A673 (cell line): ENCODE data around the gene KCNQ1OT1. TPM values are rescaled to one million over a fixed set of nuclear protein-coding genes. Genes with fewer than 3 reads are reported as not detected.

Experiments
- BruUV-seq: library from RNA; stranded (reverse); fragments of 400-500 nt; replicated peaks from 2 replicates; lab custom pipeline; 2021; lab: Mats Ljungman, UMichigan
- CTCF ChIA-PET: fragments of 300-600 bp; sonication (Branson Sonifier 250); formaldehyde crosslinking; loops from one replicate; lab custom pipeline; 2022; ENCODE audit warnings: antibody characterized with exemption; lab: Charles Lee
- POLR2A ChIA-PET: fragments of 300-600 bp; sonication (Branson Sonifier 250); formaldehyde crosslinking; loops from one replicate; lab custom pipeline; 2022; ENCODE audit warnings: antibody characterized with exemption; ENCODE audit not compliant: low non-redundant PET; lab: Charles Lee
- DNase-seq: peaks from one replicate; pipeline ENCODE4 v3.0.0-alpha.2; 2015; ENCODE audit warnings: low spot score
- H3K27ac ChIP-seq: fragments of 200-600 bp; sonication (generic); 2 replicates; pipeline ENCODE4 v1.5.1; 2016; ENCODE audit warnings: mixed run types, low read depth, mild to moderate bottlenecking, mixed read lengths, antibody characterized with exemption, low read length; ENCODE audit not compliant: poor library complexity, severe bottlenecking
- H3K27me3 ChIP-seq: fragments of 200-600 bp; sonication (generic); replicated peaks from 2 replicates; pipeline ENCODE4 v1.6.1; 2017; ENCODE audit warnings: mixed run types, low read depth, mild to moderate bottlenecking, mixed read lengths, antibody characterized with exemption, low read length; ENCODE audit not compliant: insufficient read depth, poor library complexity
- H3K36me3 ChIP-seq: fragments of 200-600 bp; sonication (generic); 2 replicates; pipeline ENCODE4 v1.6.1; 2016; ENCODE audit warnings: mixed run types, mild to moderate bottlenecking, mixed read lengths, antibody characterized with exemption, low read length; ENCODE audit not compliant: insufficient read depth, poor library complexity, severe bottlenecking
- H3K4me1 ChIP-seq: fragments of 200-600 bp; sonication (generic); 2 replicates; pipeline ENCODE4 v1.6.1; 2017; ENCODE audit warnings: mixed run types, mild to moderate bottlenecking, mixed read lengths, antibody characterized with exemption, low read length; ENCODE audit not compliant: insufficient read depth, poor library complexity, severe bottlenecking
- H3K4me3 ChIP-seq: fragments of 200-600 bp; sonication (generic); 2 replicates; pipeline ENCODE4 v1.5.1; 2016; ENCODE audit warnings: low read depth, mixed run types, mild to moderate bottlenecking, mixed read lengths, low read length; ENCODE audit not compliant: poor library complexity, severe bottlenecking
- H3K9me3 ChIP-seq: fragments of 200-600 bp; sonication (generic); 2 replicates; pipeline ENCODE4 v1.6.1; 2016; ENCODE audit warnings: mixed run types, low read depth, mild to moderate bottlenecking, mixed read lengths, antibody characterized with exemption, low read length; ENCODE audit not compliant: poor library complexity, severe bottlenecking
- EZH2 ChIP-seq: fragments of 200-600 bp; sonication (generic); IDR thresholded peaks from 2 replicates; pipeline ENCODE4 v1.6.1; 2017; ENCODE audit warnings: borderline replicate concordance, low read depth, mild to moderate bottlenecking, mixed read lengths, antibody characterized with exemption, low read length; ENCODE audit not compliant: poor library complexity, severe bottlenecking
- intact Hi-C: fragments of 100-400 bp; cut with micrococcal nuclease; formaldehyde crosslinking; loops from one replicate; pipeline ENCODE4 v1.10.0; 2022; ENCODE audit not compliant: unreplicated experiment
- total RNA-seq: library from RNA; stranded (reverse); gene quantifications from 2 replicates; pipeline ENCODE4 v1.2.3, GENCODE V29; 2021
- TF ChIP-seq, protein P1 (sequence below): fragments of 300-800, 200-600 bp; sonication (generic); conservative IDR thresholded peaks from 2 replicates; pipeline ENCODE4 v1.5.1; 2017; ENCODE audit warnings: low read depth, mild to moderate bottlenecking, antibody characterized with exemption, low read length, moderate library complexity, mixed read lengths

Gene KCNQ1OT1
- total RNA-seq, 1 experiment from 2014 or later, result 4.0 TPM

DNA sequence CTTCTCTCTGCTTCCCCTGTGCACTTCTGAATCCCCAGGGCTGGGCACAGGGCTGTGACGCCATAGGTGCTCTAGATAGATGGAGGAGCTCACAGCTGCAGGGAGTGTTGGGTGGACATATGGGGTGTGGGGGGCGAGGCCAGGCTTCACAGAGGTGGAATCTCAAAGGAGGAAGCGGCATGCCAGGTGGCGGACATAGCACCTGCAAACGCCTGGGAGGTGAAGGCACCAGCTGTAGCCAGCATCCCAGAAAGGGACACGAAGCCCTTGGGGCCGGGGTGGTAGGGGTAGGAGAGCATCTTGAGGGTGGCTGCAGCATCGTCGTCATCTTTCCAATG lies 14.6 kb upstream of the KCNQ1OT1 start:
- POLR2A ChIA-PET, result no interaction called here
- no peak overlapping the region for H3K4me3 ChIP-seq
- no peak for DNase-seq
- CTCF ChIA-PET, result no interaction called here
- no peaks in the 10 kb centered on the region for H3K9me3 ChIP-seq
- BruUV-seq, result no TSS peak
- no peaks in the 10 kb centered on the region for H3K36me3 ChIP-seq
- H3K27me3 ChIP-seq, result no peaks in the 10 kb centered on the region
- H3K4me1 ChIP-seq, result no peaks in the 10 kb centered on the region
- TF ChIP-seq EZH2, result no peak
- TF ChIP-seq, protein P1, sequence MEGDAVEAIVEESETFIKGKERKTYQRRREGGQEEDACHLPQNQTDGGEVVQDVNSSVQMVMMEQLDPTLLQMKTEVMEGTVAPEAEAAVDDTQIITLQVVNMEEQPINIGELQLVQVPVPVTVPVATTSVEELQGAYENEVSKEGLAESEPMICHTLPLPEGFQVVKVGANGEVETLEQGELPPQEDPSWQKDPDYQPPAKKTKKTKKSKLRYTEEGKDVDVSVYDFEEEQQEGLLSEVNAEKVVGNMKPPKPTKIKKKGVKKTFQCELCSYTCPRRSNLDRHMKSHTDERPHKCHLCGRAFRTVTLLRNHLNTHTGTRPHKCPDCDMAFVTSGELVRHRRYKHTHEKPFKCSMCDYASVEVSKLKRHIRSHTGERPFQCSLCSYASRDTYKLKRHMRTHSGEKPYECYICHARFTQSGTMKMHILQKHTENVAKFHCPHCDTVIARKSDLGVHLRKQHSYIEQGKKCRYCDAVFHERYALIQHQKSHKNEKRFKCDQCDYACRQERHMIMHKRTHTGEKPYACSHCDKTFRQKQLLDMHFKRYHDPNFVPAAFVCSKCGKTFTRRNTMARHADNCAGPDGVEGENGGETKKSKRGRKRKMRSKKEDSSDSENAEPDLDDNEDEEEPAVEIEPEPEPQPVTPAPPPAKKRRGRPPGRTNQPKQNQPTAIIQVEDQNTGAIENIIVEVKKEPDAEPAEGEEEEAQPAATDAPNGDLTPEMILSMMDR, result no peak
- intact Hi-C loops, result no loop called here
- H3K27ac ChIP-seq, result no peak overlapping the region

DNA sequence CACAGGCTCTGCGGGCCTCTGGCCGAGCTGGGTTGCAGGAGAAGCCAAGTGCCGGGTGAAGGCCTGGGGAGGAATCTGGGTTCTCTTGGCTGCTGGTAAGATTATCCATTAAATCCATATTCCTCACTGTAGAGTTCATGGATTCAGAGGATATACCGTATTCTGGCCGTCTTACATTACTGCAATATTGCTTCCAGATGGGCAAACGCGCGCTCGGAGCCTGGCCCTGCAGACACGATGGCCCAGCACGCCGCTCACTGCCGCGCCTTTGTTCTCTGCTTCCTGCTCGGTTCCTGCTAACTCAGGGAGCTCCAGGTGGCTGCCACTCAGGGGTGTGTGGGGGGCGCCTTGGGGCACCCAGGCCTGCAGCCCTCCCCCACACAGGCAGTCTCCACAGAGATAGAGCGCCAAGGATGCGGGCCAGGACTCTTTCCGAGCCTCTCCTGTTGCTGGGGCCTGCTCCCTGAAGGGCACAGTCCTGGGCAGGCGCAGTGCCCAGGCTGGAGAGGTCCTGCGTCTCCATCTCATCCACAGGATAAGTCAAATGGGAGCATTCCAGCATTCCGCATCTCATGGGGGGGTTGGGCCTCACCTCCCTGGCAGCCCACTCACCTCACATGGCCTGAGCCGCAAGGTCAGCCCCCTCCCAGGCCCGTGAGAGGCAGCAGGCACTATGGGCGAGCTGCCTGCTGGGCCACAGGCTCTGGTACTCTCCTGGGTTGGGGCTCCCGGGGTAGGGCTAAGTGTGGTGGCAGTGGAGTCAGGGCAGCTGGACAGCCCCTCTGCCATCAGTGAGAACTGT lies 14.1 kb upstream of the KCNQ1OT1 start:
- no peak for DNase-seq
- no peaks in the 10 kb centered on the region for H3K36me3 ChIP-seq
- TF ChIP-seq EZH2, result no peak
- TF ChIP-seq, protein P1, result no peak
- BruUV-seq, result no TSS peak
- H3K27me3 ChIP-seq, result no peaks in the 10 kb centered on the region
- H3K9me3 ChIP-seq, result no peaks in the 10 kb centered on the region
- CTCF ChIA-PET, result no interaction called here
- H3K4me3 ChIP-seq, result no peak overlapping the region
- H3K4me1 ChIP-seq, result no peaks in the 10 kb centered on the region
- POLR2A ChIA-PET, result no interaction called here
- intact Hi-C loops, result no loop called here
- no peak overlapping the region for H3K27ac ChIP-seq

DNA sequence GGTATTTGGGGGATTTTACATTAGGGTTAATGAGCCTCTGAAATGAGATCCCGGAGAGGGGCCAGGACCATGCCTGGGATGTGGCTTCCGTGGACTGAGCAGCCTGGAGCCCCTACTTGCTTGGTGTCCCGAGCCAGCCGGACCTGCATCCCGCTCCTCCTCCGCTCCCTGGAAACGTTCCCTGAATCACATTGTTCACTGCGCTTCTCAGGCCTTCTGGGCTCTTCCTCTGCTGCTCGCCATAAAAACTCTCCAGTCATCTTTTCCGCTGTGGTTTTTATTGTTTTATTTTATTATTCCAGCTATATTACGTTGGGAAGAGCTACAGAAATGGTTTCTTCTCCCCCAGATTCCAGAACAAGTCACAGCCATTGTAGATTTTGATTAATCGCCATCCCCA lies 13.3 kb upstream of the KCNQ1OT1 start:
- Histone ChIP-seq H3K27ac (no peak overlapping the region), H3K36me3 (no peaks in the 10 kb centered on the region), H3K27me3 (no peaks in the 10 kb centered on the region), H3K4me1 (no peaks in the 10 kb centered on the region), H3K4me3 (no peak overlapping the region), H3K9me3 (no peaks in the 10 kb centered on the region)
- ChIA-PET CTCF (no interaction called here), POLR2A (no interaction called here)
- DNase-seq, result no peak
- TF ChIP-seq, protein P1, result no peak
- no peak for TF ChIP-seq EZH2
- intact Hi-C loops, result no loop called here
- BruUV-seq, result no TSS peak
